Measurements from ENCODE around the gene RERE.
"Not testable (repeated sequence)": the region's sequence is repeated elsewhere in the genome, so short reads cannot be mapped to it uniquely, and the experiment has no call there.

RERE gene

DNA sequence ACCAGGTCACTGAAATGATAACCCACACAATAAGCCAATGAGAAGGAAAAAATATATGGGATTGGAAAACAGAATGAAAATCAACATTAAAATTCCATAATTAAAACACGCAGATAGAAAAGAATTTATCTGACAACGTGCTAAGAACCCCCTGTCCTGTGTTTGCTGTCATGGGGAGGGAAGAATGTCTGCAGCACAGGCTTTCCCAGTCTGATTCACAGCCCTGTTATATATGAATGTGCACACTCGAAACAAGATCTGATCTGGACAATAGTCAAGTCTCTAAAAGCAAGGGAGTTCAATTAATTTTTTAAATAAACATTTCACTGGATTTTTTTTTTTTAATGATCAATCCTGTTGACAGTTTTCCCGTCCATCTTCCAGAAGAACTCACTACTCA lies 220.0 kb downstream of the RERE start:
- Histone ChIP-seq H3K36me3 (peaks cover 77% of the 10 kb centered on the region), H3K4me1 (0 out of 2 replicates have a peak, but pooled peaks cover 11% of the 10 kb centered on the region), H3K4me2 (no peak overlapping the region), H3K9me3 (peaks cover 16% of the 10 kb centered on the region), H4K20me1 (peaks cover 73% of the 10 kb centered on the region), H3K9ac (no peak overlapping the region), H3K27me3 (no peaks in the 10 kb centered on the region), H3K4me3 (no peak overlapping the region), H3K27ac (no peak overlapping the region)
- no peak for TF ChIP-seq Cebpa-rat (IDR thresholded peaks at IDR 0.05)

DNA sequence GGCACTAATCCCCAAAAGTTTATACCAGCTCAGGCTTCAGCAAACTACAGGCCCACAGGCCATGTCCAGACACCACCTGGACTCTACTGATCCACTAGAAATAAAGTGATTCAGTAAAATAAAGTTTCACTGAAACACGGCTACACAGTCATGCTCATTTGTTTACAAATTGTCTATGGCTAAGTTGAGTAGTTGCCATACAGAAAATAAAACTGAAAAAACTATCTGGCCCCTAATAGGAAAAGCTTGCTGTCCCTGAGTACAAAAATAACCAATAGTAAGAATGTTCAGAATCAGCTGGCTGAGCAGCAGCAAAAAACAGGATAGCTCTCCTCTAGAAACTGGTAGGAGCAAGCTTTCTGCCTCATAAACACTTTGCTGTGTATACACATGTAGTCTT lies 221.5 kb downstream of the RERE start:
- no peak for TF ChIP-seq Cebpa-rat (IDR thresholded peaks at IDR 0.05)
- H3K36me3 ChIP-seq = peaks cover 72% of the 10 kb centered on the region
- peaks cover 16% of the 10 kb centered on the region for H3K9me3 ChIP-seq
- no peak overlapping the region for H3K9ac ChIP-seq
- no peaks in the 10 kb centered on the region for H3K27me3 ChIP-seq
- peaks cover 88% of the 10 kb centered on the region for H4K20me1 ChIP-seq
- no peak overlapping the region for H3K4me2 ChIP-seq
- H3K4me1 ChIP-seq = peaks cover 18% of the 10 kb centered on the region
- H3K4me3 ChIP-seq = no peak overlapping the region
- no peak overlapping the region for H3K27ac ChIP-seq

DNA sequence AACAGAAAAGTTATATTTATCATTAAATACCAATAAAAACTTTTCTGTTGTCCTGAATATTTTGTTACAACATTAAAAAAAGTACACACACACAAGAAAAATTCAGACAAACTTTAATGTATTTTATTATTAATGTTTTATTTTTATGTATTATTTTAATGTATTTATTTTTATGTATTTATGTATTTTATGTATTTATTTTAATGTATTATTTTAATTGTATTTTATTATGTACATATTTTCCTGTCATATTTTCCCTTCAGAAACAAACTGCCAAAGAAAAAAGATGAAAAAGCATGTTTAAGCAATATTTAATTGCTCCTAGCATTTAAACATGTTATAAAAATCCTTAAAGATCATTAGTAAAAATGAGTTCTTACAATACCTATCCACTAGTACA lies 222.1 kb downstream of the RERE start:
- no peak overlapping the region for H3K27ac ChIP-seq
- no peaks in the 10 kb centered on the region for H3K27me3 ChIP-seq
- no peak for TF ChIP-seq Cebpa-rat (IDR thresholded peaks at IDR 0.05)
- H4K20me1 ChIP-seq = peaks cover 94% of the 10 kb centered on the region
- no peak overlapping the region for H3K4me3 ChIP-seq
- H3K9ac ChIP-seq = no peak overlapping the region
- H3K36me3 ChIP-seq = peaks cover 77% of the 10 kb centered on the region
- no peak overlapping the region for H3K4me2 ChIP-seq
- peaks cover 21% of the 10 kb centered on the region for H3K4me1 ChIP-seq
- peaks cover 16% of the 10 kb centered on the region for H3K9me3 ChIP-seq

DNA sequence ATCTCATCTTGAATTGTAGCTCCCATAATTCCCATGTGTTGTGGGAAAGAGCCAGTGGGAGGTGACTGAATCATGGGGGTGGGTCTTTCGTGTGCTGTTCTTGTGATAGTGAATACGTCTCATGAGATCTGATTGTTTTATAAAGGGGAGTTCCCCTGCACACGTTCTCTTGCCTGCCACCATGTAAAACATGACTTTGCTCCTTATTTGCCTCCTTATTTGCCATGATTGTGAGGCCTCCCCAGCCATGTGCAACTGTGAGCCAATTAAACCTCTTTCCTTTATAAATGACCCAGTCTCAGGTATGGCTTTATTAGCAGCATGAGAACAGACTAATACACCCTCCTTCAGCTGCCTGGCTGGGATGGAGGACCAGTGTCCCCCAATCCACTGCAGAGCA lies 224.1 kb downstream of the RERE start:
- H3K4me2 ChIP-seq, H3K27ac ChIP-seq, H3K27me3 ChIP-seq, H3K9ac ChIP-seq, H3K4me3 ChIP-seq: not testable (repeated sequence)
- H3K36me3 ChIP-seq = peaks cover 78% of the 10 kb centered on the region
- peaks cover 94% of the 10 kb centered on the region for H4K20me1 ChIP-seq
- H3K4me1 ChIP-seq = peaks cover 17% of the 10 kb centered on the region
- H3K9me3 ChIP-seq = peaks cover 16% of the 10 kb centered on the region

DNA sequence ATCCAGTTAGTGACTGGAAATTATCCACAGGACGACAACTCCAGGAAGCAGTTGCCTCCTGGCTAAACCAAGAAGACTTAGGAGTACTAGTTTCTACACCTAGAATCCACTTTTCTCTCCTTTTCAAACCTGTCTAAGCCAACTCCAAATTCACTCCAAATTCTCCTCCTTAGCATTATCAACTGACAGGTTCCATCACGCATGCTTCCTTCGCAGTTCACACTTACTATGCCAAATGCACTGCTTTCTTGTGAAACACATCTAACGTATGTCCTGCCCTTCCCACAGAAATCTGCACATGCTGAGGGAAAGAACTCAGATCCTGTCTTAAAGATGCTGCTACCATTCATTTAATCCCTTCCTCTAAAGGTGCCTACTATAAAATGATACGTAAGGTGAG lies 225.9 kb downstream of the RERE start:
- Histone ChIP-seq H3K9me3 (peaks cover 16% of the 10 kb centered on the region), H3K27ac (no peak overlapping the region), H3K27me3 (no peaks in the 10 kb centered on the region), H3K4me3 (no peak overlapping the region), H3K4me2 (no peak overlapping the region), H3K36me3 (peaks cover 69% of the 10 kb centered on the region), H3K4me1 (peaks cover 21% of the 10 kb centered on the region), H4K20me1 (peaks cover 94% of the 10 kb centered on the region), H3K9ac (no peak overlapping the region)
- TF ChIP-seq Cebpa-rat (IDR thresholded peaks at IDR 0.05) = no peak

DNA sequence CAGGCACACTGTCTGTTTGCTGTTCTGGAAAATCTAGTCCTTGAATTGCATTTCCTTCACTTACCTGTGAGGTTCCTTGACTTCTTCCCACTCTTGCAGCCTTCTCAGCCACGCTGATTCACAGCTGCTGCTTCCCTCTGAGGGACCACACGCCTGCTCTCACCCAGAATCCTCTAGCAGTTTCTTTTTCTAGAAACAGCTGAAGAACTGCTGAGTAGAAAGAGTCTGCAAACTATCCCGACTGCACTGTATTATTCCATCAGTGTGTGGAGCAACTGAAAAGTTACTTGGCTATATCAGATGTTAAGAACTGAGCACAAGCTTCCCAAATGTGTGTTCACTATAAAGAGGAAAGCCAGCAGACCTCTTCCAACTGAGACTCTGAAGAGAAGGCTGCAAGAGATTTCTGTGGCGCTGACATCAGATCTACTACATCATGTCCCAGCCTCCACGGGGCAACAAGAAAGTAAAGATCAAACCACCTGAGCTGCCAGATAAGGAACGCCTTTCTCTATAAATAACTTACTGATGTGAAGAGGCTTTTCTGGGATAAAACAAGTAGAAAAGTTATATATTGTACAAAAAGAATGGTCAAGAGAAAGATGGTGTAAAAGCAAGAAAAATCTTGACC lies 226.6 kb downstream of the RERE start:
- H3K36me3 ChIP-seq = peaks cover 74% of the 10 kb centered on the region
- no peak overlapping the region for H3K27ac ChIP-seq
- no peak for TF ChIP-seq Cebpa-rat (IDR thresholded peaks at IDR 0.05)
- peaks cover 16% of the 10 kb centered on the region for H3K9me3 ChIP-seq
- H3K27me3 ChIP-seq = no peaks in the 10 kb centered on the region
- H3K4me1 ChIP-seq = peaks cover 19% of the 10 kb centered on the region
- no peak overlapping the region for H3K9ac ChIP-seq
- no peak overlapping the region for H3K4me2 ChIP-seq
- H3K4me3 ChIP-seq = no peak overlapping the region
- H4K20me1 ChIP-seq = peaks cover 94% of the 10 kb centered on the region

DNA sequence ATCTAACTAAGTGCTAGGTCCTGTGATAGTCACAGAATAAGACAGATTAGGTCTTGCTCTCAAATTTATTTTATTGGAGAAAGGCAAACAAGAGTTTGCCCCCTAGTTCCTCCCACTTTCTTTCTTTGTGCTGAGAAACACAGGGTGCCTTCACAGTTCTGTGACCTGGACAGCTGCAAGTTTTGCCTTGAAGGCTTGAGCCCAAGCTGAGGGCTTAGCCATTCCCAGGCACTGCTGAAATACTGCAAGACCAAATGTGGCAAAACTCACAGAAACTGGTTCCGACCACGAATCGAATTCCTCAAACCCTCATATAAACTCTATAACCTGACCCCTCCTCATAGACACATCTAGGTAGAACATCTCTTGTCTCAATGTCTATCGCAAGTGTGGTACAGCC lies 227.9 kb downstream of the RERE start:
- peaks cover 98% of the 10 kb centered on the region for H4K20me1 ChIP-seq
- no peak for TF ChIP-seq Cebpa-rat (IDR thresholded peaks at IDR 0.05)
- peaks cover 19% of the 10 kb centered on the region for H3K4me1 ChIP-seq
- H3K9me3 ChIP-seq = peaks cover 13% of the 10 kb centered on the region
- no peaks in the 10 kb centered on the region for H3K27me3 ChIP-seq
- H3K4me3 ChIP-seq = no peak overlapping the region
- no peak overlapping the region for H3K27ac ChIP-seq
- H3K4me2 ChIP-seq = no peak overlapping the region
- H3K9ac ChIP-seq = no peak overlapping the region
- peaks cover 74% of the 10 kb centered on the region for H3K36me3 ChIP-seq

DNA sequence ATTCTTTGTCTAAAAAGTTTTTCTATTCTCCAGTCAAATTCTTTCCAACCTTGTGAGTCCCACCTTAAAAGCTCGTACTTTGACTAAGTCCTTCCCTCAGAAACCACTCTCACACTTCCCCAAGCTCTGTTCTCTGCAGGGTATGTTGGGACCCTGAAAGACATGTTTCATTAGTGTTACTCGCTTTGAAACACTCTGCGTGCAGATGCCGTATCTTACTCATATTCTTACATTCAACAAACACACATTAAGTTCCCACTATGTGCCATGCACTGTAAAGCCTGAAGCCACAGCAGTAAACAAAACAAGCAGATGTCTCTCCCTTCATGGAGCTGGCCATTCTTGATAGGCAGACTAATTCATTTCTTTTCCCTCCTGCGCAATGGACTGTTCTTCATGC lies 229.7 kb downstream of the RERE start:
- Histone ChIP-seq H3K4me1 (peaks cover 19% of the 10 kb centered on the region), H3K4me2 (no peak overlapping the region), H3K4me3 (no peak overlapping the region), H3K36me3 (peaks cover 67% of the 10 kb centered on the region), H3K27me3 (no peaks in the 10 kb centered on the region), H3K9ac (no peak overlapping the region), H4K20me1 (peaks cover 99% of the 10 kb centered on the region), H3K27ac (no peak overlapping the region), H3K9me3 (no peaks in the 10 kb centered on the region)
- no peak for TF ChIP-seq Cebpa-rat (IDR thresholded peaks at IDR 0.05)

DNA sequence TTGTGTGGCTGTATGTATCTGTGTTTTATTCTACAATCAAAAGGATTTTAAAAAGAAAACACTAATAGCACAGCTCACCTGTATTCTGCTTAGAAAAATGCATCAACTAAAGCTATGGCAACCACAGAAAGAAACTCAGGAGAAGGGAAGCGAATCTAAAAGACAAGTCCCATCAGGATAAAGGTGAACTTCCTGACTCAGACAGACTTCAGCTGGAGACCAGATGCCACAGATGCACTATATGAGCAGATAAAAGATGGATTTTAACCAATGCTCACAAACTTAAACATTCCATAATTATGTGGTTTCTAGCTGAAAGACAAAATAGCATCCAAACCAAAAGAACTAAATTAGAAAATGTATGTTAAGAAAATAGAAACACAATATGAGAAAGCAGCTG lies 231.0 kb downstream of the RERE start:
- H3K27ac ChIP-seq = no peak overlapping the region
- H3K4me3 ChIP-seq = no peak overlapping the region
- TF ChIP-seq Cebpa-rat (IDR thresholded peaks at IDR 0.05) = no peak
- H3K4me1 ChIP-seq = peaks cover 16% of the 10 kb centered on the region
- no peaks in the 10 kb centered on the region for H3K27me3 ChIP-seq
- no peak overlapping the region for H3K4me2 ChIP-seq
- no peak overlapping the region for H3K9ac ChIP-seq
- no peaks in the 10 kb centered on the region for H3K9me3 ChIP-seq
- peaks cover 69% of the 10 kb centered on the region for H3K36me3 ChIP-seq
- peaks cover 98% of the 10 kb centered on the region for H4K20me1 ChIP-seq

DNA sequence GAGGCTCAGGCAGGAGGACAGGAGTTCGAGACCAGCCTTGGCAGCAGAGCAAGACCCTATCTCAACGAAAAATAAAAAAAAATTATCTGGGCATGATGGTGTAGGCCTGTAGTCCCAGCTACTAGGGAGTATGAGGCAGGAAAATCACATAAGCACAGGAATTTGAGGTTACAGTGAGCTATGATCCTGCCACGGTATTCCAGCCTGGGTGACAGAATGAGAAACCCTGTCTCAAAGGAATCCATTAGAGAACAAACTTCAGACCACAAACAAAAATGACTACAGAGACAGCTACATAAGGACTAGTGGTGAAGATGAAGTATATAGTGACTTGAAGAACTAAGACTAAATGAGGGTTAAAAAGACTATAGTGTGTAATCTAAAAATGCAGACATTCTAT lies 233.1 kb downstream of the RERE start:
- Histone ChIP-seq H3K4me1 (0 out of 2 replicates have a peak, but pooled peaks cover 8% of the 10 kb centered on the region), H4K20me1 (peaks cover 97% of the 10 kb centered on the region), H3K9me3 (no peaks in the 10 kb centered on the region), H3K27ac (no peak overlapping the region), H3K27me3 (no peaks in the 10 kb centered on the region), H3K9ac (no peak overlapping the region), H3K4me2 (no peak overlapping the region), H3K36me3 (peaks cover 67% of the 10 kb centered on the region), H3K4me3 (no peak overlapping the region)
- TF ChIP-seq Cebpa-rat (IDR thresholded peaks at IDR 0.05) = no peak

DNA sequence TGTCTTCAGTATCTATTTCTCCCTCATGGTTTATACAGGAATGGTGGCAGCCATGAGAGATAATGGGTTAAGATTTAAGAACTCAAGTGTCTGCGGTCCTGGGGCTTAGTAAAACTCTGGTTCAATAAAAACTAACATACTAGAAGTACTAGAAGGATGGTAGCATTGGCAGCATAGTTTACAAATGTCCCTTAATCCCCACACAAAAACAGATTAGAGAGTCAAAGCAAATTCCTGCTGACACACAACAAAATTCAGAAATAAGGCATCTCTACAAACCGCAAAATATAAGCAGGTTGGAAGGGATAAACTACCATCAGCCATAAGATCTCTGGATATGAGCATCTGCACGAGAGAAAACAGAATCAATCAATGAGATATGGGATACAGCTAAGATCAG lies 234.4 kb downstream of the RERE start:
- H3K27me3 ChIP-seq = no peaks in the 10 kb centered on the region
- no peak overlapping the region for H3K9ac ChIP-seq
- H3K4me3 ChIP-seq = no peak overlapping the region
- no peak for TF ChIP-seq Cebpa-rat (IDR thresholded peaks at IDR 0.05)
- peaks cover 69% of the 10 kb centered on the region for H3K36me3 ChIP-seq
- no peak overlapping the region for H3K4me2 ChIP-seq
- H3K4me1 ChIP-seq = 0 out of 2 replicates have a peak, but pooled peaks cover 8% of the 10 kb centered on the region
- H3K9me3 ChIP-seq = no peaks in the 10 kb centered on the region
- peaks cover 97% of the 10 kb centered on the region for H4K20me1 ChIP-seq
- H3K27ac ChIP-seq = no peak overlapping the region
